LHCN-M2 (cell line): ENCODE results near the gene CRB2. TPM values are rescaled to one million over a fixed set of nuclear protein-coding genes. Genes with fewer than 3 reads are reported as not detected.

ENCODE experiments used
- DNase-seq: peaks from one replicate; pipeline ENCODE4 v3.0.0-alpha.2; 2012; ENCODE audit warnings: low read depth
- total RNA-seq: library from RNA; depleted of rRNA; stranded (reverse); fragments of >200 nt; gene quantifications from 2 replicates; pipeline ENCODE4 v1.2.3, GENCODE V29; 2014

The CRB2 gene
- total RNA-seq, 1 experiment from 2014 or later = not detected

GRCh38 chr9:123347289-123348060 is 8.5 kb upstream of the CRB2 start:
- DNase-seq = no peak

- no peak for DNase-seq
Measured at GRCh38 chr9:123348317-123348992, 7.5 kb upstream of the CRB2 start.

- no peak for DNase-seq
Measured at GRCh38 chr9:123349033-123349432, 7.0 kb upstream of the CRB2 start.

DNA sequence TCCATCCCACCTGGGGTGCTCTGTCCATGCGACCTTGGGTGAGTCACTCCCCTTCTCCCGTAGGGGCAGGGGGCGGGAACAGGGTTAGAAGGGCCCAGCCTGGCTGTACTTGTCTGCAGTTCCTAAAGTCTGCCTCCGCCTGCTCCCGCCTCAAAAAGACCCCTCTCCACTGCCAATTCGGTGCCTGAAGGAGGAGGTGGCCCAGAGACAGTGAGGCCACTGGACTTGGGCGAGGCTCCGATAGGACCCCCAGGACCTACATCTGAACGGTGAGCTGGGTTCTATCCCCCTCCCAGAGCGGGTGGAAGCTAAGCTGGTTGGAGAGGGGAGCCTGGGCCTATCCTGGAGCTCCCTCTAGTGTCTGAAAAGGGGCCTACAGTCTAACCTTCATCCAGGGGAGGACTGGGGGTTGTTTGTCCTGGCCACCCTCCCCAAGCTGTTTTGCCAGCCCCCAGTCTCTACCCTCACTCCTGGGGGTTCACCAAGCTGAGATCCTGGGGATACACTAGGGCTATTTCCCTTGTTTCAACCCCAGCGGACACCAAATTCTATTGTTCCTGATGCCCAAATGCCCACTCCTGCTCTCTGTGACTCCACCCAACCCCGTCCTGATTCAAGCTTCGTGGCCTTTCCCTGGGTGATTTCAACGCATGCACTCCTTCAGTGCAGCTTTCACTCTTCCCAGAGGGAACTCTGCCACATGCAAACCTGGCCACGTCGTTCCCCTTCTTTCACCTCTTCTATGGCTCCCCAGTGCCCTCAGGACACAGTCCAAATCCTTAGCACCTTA is 6.1 kb upstream of the CRB2 start:
- peak; percentile 25 for DNase-seq

- no peak for DNase-seq
Measured at GRCh38 chr9:123350590-123351310, 5.2 kb upstream of the CRB2 start.

GRCh38 chr9:123353041-123353440 is 3.0 kb upstream of the CRB2 start:
- DNase-seq = no peak

GRCh38 chr9:123353984-123354591 is 1.9 kb upstream of the CRB2 start:
- DNase-seq = peak; percentile 45

GRCh38 chr9:123354806-123355508 is 1.0 kb upstream of the CRB2 start:
- no peak for DNase-seq

- no peak for DNase-seq
Measured at GRCh38 chr9:123356851-123357742, 1.1 kb downstream of the CRB2 start.

DNA sequence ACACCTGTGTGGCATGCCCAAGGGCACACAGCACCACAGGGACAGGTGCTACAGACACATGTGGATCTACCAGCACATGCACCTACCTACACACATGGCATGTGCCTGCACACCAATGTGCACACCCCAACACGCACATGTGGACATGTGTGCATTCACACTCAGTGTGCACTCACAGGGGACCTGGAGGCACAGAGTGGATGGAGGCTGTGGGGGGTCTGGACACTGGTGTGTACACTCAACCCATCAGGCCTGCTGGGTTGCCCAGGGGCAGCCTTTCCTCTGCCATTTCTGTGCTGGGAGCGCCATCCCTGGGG is 1.7 kb downstream of the CRB2 start:
- no peak for DNase-seq

DNA sequence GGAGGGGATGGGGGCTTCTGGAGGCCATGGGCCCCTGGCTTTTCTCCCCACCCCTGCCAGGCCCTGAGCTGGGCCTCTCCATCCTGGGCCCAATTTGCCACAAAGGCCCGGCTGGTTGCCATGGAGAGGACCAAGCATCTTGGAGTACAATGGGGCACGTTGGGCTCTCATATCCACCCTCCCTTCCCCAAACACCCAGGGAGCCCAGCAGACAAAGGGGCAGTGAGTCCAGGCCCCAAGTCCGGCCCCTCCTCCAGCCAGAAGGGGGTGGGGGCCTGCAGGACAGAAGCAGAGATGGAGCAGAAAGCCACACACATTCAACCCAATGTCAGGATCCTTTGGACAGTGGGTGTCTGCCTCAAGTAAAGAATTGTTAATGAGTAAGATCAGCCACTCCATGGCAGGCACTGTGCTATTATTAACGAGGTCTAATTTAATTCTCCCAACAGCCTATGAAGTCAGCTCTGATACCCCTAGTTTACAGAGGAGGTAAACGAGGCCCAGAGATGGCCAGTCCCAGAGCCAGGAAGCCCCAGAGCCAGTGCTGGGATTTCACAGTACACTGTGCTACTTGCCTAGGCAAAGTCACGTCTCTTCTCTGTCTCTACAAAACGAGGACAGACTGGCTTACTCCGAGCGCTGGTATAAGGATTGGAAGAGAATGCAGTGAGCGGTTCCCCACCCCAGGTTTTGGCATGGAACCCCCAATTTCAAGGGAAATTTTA is 2.3 kb downstream of the CRB2 start:
- DNase-seq = no peak

DNA sequence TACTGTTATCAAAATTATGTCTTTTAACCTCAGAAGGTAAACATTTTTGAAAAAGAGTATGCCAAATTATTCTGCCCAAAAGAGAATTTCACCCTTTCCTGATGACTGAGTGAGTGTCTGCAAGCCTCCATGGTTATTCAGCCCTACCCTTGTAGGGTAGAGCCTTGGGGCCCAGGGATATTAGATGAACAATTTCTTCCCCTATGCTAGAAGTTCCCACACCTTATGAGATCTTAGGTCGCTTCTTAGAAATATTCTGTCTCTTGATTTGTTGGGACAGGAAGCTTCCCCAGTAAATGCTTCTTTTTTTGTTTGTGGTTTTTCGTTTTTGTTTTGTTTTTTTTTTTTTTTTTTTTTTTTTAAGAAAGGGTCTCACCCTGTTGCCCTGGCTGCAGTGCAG is 3.1 kb downstream of the CRB2 start:
- no peak for DNase-seq

DNA sequence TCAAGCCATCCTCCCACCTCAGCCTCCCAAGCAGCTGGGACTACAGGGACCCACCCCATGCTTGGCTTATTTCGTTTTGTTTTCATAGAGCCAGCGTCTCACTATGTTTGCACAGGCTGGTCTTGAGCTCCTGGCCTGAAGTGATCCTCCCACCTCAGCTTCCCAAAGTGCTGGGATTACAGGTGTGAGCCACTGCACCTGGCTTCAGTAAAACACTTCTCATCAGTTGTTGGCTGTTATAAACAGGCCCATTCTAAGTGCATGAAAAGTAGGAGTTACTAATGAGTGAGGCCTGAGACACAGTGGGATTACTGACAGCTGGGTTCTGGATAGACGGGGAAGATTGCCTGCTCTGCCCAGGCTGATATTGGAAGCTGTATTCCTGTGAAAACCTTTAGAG is 3.5 kb downstream of the CRB2 start:
- DNase-seq = no peak

GRCh38 chr9:123360161-123361085 is 4.4 kb downstream of the CRB2 start:
- DNase-seq = no peak

- DNase-seq = no peak
Measured at GRCh38 chr9:123361086-123361730, 5.2 kb downstream of the CRB2 start.

GRCh38 chr9:123361731-123362510 is 5.9 kb downstream of the CRB2 start:
- no peak for DNase-seq

- no peak for DNase-seq
Measured at GRCh38 chr9:123362856-123363255, 6.9 kb downstream of the CRB2 start.
